GM18498 (cell line): Measurements from ENCODE around the gene ATAD3C.
"Not testable (repeated sequence)": the region's sequence is repeated elsewhere in the genome, so short reads cannot be mapped to it uniquely, and the experiment has no call there.

Source experiments
- ATAC-seq: cut with Tn5 transposase; IDR thresholded peaks from one replicate; pipeline ENCODE4 v1.9.1; 2021; ENCODE audit warnings: mild to moderate bottlenecking, moderate library complexity; ENCODE audit not compliant: unreplicated experiment

Gene ATAD3C

DNA sequence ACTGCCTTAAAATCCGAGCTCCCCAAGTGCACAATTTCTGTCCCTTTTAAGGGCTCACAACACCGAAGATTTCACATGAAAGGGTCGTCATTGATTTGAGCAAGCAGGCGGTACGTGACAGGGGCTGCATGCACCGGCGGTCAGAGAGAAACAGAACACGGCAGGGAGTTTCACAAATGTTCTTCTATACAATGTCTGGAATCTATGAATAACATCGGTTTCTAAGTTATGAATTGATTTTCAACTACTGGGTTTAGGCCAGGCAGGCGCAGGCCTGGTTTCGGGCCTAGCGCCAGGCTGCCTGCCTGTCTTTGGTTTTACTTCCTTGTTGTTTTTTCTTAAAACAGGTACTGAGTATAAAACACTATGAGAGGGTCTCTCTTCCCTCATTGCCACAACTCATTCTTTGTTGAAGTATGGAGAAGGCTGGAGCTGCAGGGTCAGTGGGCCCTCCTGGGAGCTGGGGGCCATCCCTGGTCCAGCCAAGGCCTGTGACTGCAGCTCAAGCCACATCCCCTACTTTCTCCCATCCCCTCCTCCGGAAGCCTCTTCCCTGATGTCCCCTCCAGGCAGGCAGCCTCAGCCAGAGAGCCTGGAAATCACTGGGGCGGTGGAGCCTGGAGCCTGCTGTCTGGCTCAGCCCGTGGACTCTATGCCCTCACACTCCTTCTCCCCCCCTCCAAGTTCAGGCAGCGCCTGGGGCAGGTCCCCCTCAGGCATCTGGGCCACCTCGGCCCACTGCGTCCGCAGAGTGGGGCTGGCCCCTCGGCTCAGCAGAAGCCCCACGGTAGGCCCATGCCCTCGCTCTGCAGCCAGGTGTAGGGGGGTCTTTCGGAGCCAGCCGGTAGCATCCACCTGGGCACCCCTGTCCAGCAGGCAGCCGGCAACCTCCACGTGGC is 30.8 kb upstream of the ATAD3C start:
- ATAC-seq, result no peak

DNA sequence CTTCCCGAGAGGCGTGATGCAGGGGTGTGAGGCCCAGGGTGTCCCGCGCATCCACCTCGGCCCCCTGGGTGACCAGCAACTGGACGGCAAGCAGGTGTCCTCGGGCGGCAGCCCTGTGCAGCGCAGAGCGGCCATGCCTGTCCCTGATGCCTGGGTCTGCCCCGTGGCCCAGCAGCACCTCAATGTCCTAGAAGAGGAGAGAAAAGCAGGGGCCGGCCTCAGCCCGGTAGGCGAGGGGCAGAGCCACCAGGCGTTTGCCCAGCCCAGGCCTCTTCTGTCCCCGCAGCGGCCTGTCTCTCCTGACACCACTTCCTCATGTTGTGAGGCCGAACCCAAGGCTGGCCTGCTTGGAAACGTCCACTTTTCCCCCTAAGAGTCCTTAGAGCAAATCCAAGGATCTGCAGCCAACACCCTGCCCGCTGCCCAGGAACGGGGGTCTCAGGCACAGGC is 30.1 kb upstream of the ATAD3C start:
- ATAC-seq, result no peak

GRCh38 chr1:1419813-1420653 is 29.5 kb upstream of the ATAD3C start:
- ATAC-seq, result no peak

GRCh38 chr1:1420654-1421141 is 28.8 kb upstream of the ATAD3C start:
- ATAC-seq, result no peak

DNA sequence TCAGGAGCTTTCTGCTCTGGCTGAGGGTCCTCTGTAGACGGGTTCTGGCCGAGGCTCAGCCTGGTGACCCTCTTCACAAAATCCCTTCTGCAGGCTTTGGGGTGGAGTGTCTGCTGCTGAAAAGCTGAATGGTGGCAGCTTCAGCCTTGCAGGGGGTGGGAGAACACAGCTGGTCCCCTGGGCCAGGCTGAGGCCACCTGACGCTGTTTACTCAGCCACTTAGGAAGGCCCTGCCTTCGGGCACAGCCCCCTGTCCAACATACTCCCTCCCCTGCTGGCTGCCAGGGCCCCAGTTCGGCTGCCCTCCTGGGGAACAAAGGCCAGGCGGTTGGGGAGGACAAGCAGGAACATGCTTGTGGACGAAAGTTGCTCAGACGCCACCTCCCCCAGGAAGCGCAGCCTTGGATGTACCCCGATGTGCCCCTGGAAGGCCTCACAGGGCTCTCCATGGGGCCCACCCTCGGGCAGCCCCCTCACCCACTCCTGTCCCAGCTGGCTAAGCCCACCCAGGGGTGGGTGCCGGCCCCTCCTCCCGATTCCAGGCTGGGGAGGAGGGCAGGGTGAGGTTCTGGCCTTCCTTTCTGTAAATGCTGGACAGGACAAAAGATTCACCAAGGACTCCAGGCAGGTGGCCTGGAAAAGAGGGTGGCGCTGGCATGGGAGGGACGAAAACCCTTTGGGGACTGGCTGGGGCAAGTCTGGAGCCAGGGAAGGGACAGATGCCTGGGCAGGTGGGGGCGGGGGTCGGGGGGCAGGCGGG is 28.2 kb upstream of the ATAD3C start, which contains the start of gene ANKRD65:
Gene ANKRD65 (minus strand): TSS at position 130 of the 760 bp plus-strand sequence. CDS start 271 bp downstream, outside the sequence.
- ATAC-seq, result no peak

GRCh38 chr1:1421907-1422464 is 27.5 kb upstream of the ATAD3C start:
- ATAC-seq, result no peak

- no peak for ATAC-seq
Measured at GRCh38 chr1:1422465-1423244, 26.8 kb upstream of the ATAD3C start.

DNA sequence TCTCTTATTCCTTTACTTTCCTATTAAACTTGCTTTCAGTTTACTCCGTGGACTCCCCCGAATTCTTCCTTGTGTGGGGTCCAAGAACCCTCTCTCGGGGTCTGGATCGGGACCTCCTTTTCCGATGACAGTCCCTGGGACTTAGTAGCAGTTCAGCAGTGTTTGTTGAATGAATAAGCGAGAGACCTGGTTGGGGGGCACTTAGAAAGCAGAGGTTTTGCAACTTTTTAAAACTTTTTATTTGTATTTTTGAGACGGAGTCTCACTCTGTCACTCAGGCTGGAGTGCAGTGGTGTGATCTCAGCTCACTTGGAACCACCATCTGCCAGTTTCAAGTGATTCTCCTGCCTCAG is 26.3 kb upstream of the ATAD3C start:
- ATAC-seq, result no peak

GRCh38 chr1:1424707-1425106 is 24.8 kb upstream of the ATAD3C start:
- ATAC-seq, result no peak

- ATAC-seq, result no peak
Measured at GRCh38 chr1:1425426-1425752, 24.1 kb upstream of the ATAD3C start.

GRCh38 chr1:1425753-1426495 is 23.6 kb upstream of the ATAD3C start:
- no peak for ATAC-seq

DNA sequence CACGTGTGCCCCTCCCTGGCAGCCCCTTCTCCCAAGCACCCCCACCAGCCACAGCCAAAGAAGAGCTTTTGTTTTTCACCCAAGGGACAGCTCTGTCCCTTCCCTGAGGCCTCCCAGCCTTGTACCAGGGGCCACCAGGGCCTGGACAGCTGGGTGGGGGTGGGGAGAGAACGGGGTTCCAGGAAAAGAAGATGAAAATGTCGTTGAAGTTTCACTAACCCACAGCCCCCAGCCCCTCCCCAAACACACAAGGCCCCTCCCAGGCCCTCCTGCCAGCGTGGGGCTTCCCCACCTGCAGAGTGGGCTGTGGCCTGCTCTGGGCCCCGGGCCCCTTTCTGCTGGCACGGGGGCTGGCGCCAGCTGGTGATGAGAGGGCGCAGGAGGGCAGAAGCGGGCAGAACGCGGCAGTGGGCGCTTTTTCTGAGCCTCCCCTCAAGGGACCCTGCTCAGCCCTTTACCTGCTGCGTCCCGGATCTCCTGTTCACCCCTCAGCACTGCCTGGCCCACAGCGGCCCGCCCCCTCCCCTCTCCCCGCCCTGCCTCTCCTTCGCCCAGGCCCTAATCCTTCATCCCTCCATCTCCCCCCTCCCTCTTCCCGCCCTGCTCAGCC is 22.9 kb upstream of the ATAD3C start:
- ATAC-seq, result no peak

DNA sequence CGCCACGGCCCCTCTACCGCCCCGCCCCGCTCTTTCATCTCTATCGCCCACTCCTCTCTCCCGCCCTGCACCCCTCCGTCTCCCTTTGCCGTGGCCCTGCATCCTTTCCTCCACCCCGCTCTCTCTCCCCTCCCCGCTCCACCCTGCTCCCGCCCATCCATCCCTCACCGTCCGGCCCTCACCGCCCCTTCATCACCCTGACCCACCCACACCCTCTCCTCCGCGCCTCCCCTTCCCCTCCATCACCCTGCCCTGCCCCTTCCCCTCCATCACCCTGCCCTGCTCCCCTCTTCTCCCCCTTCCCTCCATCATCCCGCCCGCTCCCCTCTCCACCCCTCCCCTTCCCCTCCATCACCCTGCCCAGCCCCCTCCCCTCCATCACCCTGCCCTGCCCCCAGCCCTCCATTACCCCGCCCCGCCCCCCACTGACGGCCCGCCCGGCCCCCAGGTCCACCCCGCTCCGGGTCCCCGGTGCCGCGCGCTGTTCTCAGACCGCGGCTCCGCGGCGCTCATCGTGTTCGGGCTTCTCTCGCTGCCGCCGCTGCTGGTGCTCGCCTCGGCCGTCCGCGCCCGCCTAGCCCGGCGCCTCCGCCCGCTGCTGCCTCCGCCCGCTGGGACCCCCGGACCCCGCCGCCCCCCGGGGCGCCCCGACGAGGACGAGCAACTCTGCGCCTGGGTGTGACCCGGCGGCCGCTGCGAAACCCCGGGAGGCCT is 22.2 kb upstream of the ATAD3C start:
- ATAC-seq, result no peak

DNA sequence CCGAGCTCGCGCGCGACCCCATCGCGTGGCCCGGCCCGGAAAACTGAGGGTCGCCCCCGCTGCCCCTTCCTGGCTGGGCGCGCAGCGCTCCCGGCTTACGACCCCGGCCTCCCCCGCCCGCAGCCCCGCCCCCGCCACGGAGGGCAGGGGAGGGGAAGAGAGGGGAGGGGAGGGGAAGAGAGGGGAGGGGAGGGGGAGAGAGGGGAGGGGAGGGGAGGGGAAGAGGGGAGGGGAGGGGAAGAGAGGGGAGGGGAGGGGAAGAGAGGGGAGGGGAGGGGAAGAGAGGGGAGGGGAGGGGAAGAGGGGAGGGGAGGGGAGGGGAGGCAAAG is 21.7 kb upstream of the ATAD3C start:
- no peak for ATAC-seq

DNA sequence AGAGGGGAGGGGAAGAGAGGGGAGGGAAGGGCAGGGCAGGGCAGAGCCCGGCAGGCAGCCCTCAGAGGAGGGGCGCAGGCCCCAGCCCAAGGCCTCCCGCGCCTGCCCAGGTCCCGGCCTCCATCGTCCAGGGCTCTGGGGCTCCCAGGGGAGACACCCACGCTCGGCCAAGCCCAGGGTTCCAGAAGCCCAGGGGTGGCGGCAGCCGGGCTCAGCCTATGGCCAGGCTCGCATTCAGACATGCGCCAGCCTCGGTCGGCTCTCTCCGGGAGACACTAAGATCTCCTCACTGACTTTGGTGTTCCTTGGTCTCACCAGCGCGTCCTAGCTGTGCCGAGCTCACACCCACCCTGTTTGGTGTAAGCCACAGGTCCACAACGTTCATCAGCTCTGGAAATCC is 21.3 kb upstream of the ATAD3C start:
- ATAC-seq, result no peak

- ATAC-seq, result not testable (repeated sequence)
Measured at GRCh38 chr1:1428967-1429366, 20.5 kb upstream of the ATAD3C start.

DNA sequence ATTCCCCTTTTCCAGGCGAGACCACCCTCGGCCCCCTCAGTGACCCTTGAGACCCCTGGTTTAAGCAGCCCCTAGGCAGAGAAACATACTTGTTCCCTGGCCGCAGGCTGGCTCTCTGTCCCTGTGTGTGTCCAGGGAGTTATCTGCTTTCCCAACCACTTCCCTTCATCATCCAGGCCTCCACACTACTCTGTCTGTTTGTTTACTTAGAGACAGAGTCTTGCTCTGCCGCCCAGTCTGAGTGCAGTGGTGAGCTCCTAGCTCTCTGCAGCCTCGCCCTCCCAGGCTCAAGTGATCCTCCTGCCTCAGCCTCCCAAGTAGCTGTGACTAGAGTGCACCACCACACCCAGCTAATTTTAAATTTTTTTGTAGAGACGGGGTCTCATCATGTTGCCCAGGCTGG is 19.8 kb upstream of the ATAD3C start:
- no peak for ATAC-seq
